EL (cell line): Measurements from ENCODE around the gene EOLA1.
A peak's percentile ranks its signal among the peaks of the same experiment; 100 is the strongest.
"Not testable (repeated sequence)": the region's sequence is repeated elsewhere in the genome, so short reads cannot be mapped to it uniquely, and the experiment has no call there.

Experiments used
- DNase-seq: peaks from one replicate; pipeline ENCODE4 v3.0.0-alpha.2; 2016

The EOLA1 gene

GRCh38 chrX:149546962-149547361 lies 6.2 kb downstream of the EOLA1 start:
- DNase-seq: not testable (repeated sequence)

- DNase-seq: not testable (repeated sequence)
These were observed 7.0 kb downstream of the EOLA1 start for GRCh38 chrX:149547782-149548181.

- not testable (repeated sequence) for DNase-seq
These were observed 8.9 kb downstream of the EOLA1 start, which contains the start of gene HSFX3 for GRCh38 chrX:149549701-149550100. Gene HSFX3 (minus strand): TSS chrX:149549924. CDS start chrX:149549852, 72 bp downstream.

GRCh38 chrX:149550454-149550853 lies 9.6 kb downstream of the EOLA1 start:
- not testable (repeated sequence) for DNase-seq

- not testable (repeated sequence) for DNase-seq
These were observed 10.6 kb downstream of the EOLA1 start for GRCh38 chrX:149551245-149551938.

DNA sequence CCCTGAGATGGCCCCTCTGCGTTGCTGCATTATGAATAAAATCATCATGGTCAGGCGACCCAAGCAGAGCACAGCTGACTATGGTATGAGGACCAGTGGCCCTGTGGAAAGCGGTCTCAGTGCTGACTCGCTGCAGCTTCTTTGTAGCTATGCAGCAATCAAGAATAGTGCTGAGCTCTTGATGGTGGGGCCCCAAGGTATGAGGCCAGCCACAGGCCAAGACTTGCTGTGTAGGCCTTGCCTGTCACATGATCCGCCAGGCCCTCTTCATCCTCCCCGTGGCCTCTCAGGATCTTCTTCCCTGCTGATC lies 11.1 kb downstream of the EOLA1 start:
- DNase-seq: not testable (repeated sequence)

DNA sequence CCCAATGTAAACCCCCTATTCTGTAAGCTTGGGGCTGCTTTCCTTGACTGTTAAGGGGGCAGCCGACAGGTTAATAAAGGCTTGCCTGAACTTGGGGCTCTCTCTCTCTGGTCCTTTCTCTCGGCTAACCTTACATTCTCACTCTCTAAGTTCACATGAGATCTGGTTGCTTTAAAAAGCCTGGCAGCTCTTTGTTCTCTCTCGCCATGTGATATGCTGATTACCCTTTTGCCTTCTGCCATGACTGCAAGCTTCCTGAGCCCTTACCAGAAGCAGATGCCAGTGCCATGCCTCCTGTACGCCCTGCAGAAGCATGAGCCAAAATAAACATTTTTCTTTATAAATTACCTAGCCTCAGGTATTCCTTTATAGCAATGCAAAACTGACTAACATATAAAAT lies 14.4 kb downstream of the EOLA1 start:
- DNase-seq: not testable (repeated sequence)

GRCh38 chrX:149563359-149563758 lies 22.5 kb downstream of the EOLA1 start:
- no peak for DNase-seq

DNA sequence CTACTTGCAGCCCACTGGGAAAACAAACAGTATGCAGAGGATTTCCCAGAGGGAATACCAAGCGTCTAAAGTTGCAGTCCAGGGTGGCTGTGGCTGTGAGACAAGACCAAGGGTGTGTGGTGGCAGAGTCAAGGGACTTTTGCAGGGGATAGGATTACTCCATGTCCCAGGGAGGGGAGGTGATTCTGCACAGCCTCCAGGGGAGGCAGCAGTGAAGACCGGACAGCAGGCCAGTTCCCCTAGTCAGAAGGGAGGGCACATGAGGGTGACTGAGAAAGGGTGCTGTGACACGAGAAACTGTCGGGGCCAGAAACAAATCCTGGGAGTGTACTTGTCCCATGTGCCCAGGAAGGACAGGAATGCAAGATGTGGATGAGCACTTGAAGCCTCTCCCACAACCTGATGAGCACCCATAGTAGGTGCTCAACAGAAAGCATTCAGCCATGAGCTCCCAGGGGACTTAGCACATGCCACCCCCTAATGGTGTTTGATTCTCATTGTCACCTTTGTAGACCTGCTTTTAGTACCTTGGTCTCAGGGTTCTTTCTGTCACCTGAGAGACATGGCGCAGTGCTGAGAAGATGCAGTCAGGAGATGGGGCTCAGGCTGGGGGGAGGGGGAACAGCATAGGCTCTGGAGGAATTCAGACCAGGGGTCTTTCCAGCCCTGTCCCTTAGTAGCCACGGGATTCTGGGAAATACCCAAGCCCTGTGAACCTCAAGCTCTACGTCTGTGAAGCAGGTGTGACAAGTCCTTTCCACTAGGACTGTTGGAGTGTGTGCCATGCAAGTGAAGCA lies 27.0 kb downstream of the EOLA1 start:
- no peak for DNase-seq

- DNase-seq: no peak
These were observed 28.0 kb downstream of the EOLA1 start for GRCh38 chrX:149568701-149569296.

DNA sequence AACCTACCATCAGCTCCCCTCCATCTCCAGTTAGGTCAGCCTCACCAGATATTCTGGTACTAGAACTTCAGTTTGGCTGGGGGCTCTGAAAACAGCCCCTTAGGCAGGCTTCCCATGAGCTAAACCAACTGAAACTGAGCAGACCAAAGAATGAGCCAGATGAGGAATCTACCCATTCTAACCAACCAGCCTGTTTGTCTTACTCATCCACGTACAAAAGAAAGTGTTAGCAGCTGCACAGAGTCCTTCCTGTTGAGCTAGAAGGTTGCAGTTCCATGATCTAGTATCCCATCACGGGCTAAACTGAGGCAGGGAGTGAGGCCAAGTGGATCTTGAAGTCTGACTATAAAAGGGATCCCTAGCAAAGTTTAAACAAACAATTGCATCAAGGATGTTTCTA lies 29.0 kb downstream of the EOLA1 start:
- no peak for DNase-seq

DNA sequence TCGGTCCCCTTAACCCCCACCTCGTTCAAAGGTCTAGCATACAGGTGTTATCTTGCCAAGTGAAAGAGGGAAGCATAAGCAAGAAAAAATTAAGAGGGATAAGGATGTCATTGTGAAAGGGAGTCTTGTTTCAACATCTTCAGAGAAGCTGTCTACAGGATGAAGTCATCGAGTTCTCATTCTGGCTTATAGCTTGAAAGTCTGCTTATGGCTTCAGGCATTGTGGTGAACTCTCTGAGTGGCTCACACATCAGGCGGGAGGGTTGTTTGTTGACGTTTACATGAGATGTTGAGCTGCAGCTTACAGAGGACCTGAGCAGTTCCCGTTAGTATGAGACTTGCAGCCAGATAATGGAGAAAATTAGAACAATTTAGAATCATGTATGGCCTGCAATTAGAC lies 29.9 kb downstream of the EOLA1 start:
- DNase-seq: peak; percentile 68

GRCh38 chrX:149571770-149572169 lies 31.0 kb downstream of the EOLA1 start:
- no peak for DNase-seq

DNA sequence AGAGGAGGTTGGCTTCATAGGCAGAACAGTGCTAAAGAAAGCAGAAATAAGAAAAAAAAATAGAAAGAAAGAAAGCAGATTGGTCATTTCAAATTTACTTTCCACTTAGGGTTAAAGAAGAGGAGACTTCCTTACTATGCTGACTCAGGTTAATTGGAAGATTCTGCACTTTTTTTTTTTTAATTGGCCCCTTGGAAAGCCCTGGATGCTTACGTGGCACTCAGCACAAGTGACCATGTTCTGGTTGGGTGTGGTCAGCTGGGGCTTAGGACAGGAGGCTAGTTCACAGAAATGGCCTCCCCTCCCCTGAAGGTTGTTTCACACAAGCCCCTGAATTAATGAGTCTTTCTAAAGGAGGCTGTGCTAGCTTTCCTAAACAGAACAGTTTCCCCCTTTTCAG lies 31.9 kb downstream of the EOLA1 start:
- DNase-seq: no peak

DNA sequence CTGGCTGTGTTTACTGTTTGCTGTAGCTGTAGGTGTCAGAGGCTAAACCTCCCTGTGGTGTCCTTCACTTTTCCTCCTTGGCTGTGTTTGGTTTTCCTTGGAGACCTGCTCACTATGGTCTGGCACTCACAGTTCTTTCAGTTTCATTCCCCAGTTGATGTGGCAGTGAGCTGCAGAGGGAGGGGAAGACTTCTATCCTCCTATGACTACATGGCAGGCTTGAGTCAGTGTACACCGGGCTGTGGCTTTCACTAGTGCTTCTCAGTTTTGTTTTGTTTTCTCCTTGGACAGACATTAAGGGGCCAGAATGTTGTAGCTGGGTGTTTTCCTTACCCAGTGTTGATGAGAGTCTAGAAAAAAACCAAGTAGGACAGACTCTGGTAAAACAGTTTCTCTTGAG lies 32.6 kb downstream of the EOLA1 start:
- DNase-seq: not testable (repeated sequence)

DNA sequence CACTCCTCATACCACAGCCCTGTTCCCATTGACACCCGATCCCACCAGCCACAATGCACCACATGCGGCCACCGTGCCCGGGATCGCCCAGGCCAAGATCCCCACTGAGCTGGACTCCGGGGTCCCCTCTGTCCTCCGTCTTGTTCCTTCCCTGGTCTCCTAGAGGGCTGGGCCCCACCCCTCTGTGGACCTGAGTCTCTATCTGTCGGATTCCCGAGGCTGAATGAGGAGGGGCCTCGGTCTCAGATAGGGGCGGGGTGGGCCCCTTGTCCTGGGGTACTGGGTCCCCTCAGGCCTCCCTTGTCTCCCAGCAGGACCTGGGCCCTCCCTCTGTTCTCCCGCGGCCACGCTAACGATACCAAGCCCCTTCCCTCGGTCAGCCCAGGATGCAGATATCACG lies 44.8 kb downstream of the EOLA1 start:
- not testable (repeated sequence) for DNase-seq

DNA sequence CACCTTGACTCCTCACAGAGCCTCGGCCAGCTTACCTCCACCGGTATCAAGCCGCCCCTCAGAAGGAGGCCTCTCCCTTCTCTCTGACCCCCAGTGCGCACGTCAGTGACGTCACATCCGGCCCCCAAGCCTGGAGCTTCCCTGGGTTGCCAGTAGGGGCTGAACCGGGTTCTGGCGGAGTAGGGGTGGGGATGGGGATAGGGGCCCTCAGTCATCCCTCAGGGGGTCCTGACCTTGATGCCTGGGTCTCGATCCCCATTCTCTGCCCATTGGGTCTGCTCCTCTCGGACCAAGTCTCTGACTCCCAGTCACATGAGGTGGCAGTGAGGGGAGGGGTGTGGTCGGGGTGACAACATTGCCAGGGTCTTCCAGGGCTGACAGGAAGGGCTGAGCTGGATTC lies 46.5 kb downstream of the EOLA1 start, which contains the start of gene MAGEA9B:
TSS of gene MAGEA9B (minus strand) at position 101 of the 400 bp plus-strand sequence. CDS start 4,280 bp downstream, outside the sequence.
- DNase-seq: not testable (repeated sequence)

DNA sequence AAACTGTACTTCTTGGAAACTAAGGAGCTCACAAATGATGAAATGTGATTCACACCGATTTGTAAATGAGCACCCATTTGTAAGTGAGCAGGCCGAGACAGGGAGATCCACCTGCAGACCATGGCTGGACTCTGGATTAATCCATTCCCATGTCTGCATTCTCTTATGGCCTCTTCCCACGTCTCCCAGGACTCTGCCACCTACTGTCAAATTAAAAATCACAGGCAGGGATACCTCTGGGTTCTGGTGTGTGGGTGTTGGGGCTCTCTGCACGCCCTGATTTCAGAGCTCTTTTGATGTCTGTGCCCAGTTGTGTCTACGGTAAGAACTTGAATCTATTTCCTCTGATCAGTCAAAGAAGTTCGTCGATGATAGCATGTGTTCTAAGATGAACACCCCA lies 50.2 kb downstream of the EOLA1 start:
- DNase-seq: not testable (repeated sequence)

DNA sequence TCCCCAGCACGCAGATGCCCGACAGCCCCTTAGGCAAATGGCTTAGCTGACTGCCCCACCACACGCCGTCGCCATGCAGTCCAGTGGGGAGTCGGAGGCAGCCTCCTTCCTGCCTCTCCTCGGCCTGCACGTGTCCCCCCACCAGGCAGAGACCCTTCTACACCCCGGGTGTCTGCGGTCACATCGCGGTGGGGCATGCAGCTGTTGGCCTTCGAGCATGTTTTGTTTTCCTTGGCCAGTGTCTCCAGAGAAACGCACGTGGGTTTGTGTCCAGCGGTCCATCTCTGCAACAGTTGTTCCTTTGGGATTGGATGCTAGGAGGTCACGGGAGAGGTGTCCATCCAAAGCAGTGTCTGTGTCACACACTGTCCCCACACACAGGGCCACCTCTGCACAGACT lies 54.4 kb downstream of the EOLA1 start, which contains the start of gene HSFX2:
TSS of gene HSFX2 (minus strand) at position 101 of the 400 bp plus-strand sequence. CDS start 614 bp downstream, outside the sequence.
- DNase-seq: not testable (repeated sequence)

- not testable (repeated sequence) for DNase-seq
These were observed 55.1 kb downstream of the EOLA1 start for GRCh38 chrX:149595943-149596342.
